ENCODE measurements around the gene MBNL3. TPM values are rescaled to one million over a fixed set of nuclear protein-coding genes. Genes with fewer than 3 reads are reported as not detected.

Gene MBNL3
- total RNA-seq, 1 donor from 2014 or later: 21.8 TPM

DNA sequence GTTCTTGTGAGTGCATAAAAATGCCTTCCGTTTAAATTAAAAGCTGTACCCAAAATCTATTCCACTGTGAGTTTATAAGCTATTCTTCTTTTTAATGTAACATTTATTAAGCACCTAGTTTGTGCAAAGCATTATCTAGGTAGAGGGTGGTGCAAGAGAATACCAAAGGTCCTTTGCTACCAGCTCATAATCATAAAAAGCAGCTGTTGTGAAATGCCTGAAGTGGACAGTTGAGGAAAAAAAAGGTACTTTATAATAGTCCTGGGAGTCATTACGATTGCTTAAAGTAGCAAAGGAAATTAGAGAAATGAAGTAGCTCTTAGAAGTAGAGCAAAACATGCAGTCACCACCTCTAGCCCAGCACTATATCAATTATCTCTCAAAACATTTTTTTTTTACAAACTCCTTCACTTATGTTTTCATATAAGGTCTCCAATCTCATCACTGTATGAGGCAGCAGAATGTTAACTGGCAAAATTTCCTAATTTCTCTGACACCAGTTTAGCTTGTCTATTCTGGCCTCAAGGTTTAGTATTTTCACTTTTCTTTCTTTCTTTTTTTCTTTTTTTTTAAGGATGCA, 2.1 kb downstream of the MBNL3 start:
- Mint-ChIP-seq H3K36me3 (ENCODE audit: low read depth) (no peaks in the 10 kb centered on the region), H3K4me1 (peaks cover 90% of the 10 kb centered on the region), H3K27me3 (ENCODE audit: low read depth) (peaks cover 33% of the 10 kb centered on the region), H3K4me3 (peak overlapping the region; percentile 61), H3K27ac (ENCODE audit: unreplicated experiment) (no peak overlapping the region), H3K9me3 (no peaks in the 10 kb centered on the region)
- no peak for TF ChIP-seq CTCF (conservative IDR thresholded peaks at IDR 0.05)
- DNase-seq (ENCODE audit: low read depth, low spot score): no peak

GRCh38 chrX:132483951-132484350, 4.9 kb downstream of the MBNL3 start:
- Mint-ChIP-seq H3K4me1 (peaks cover 88% of the 10 kb centered on the region), H3K27me3 (ENCODE audit: low read depth) (peaks cover 14% of the 10 kb centered on the region)

DNA sequence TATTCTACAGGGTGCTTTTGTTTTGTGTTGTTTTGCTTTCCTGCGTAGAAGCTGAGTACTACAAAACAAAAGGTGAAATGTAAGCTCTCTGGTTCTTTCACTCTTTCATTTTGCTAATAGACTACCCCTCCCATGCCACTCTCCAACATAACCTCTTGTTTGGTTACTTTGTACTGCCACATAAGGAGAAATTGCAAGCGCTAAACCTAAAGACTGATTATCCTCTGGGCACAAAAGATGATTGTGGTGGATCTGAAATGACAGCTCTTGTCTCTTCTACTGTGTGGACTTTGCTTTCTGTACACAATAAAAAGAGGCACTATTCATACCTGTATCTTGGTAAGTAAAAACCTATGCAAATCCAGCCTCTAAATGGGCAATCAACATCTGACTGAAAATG, 5.3 kb downstream of the MBNL3 start:
- no peak for TF ChIP-seq CTCF (conservative IDR thresholded peaks at IDR 0.05)
- H3K4me1 Mint-ChIP-seq: peaks cover 84% of the 10 kb centered on the region
- DNase-seq (ENCODE audit: low read depth, low spot score): no peak
- no peaks in the 10 kb centered on the region for H3K36me3 Mint-ChIP-seq (ENCODE audit: low read depth)
- H3K9me3 Mint-ChIP-seq: no peaks in the 10 kb centered on the region
- no peak overlapping the region for H3K27ac Mint-ChIP-seq (ENCODE audit: unreplicated experiment)
- peak overlapping the region; percentile 26 for H3K4me3 Mint-ChIP-seq
- peaks cover 14% of the 10 kb centered on the region for H3K27me3 Mint-ChIP-seq (ENCODE audit: low read depth)

More at GRCh38 chrX:132483951-132484350, 4.9 kb downstream of the MBNL3 start:
- Mint-ChIP-seq H3K36me3 (ENCODE audit: low read depth) (no peaks in the 10 kb centered on the region), H3K9me3 (no peaks in the 10 kb centered on the region), H3K27ac (ENCODE audit: unreplicated experiment) (no peak overlapping the region), H3K4me3 (peak overlapping the region; percentile 26)
- no peak for TF ChIP-seq CTCF (conservative IDR thresholded peaks at IDR 0.05)
- DNase-seq (ENCODE audit: low read depth, low spot score): no peak

GRCh38 chrX:132482632-132483031, 6.2 kb downstream of the MBNL3 start:
- peak overlapping the region; percentile 52 for H3K4me3 Mint-ChIP-seq
- H3K27ac Mint-ChIP-seq (ENCODE audit: unreplicated experiment): no peak overlapping the region
- no peak for TF ChIP-seq CTCF (conservative IDR thresholded peaks at IDR 0.05)
- DNase-seq (ENCODE audit: low read depth, low spot score): no peak
- H3K9me3 Mint-ChIP-seq: no peaks in the 10 kb centered on the region
- peaks cover 9% of the 10 kb centered on the region for H3K27me3 Mint-ChIP-seq (ENCODE audit: low read depth)
- H3K36me3 Mint-ChIP-seq (ENCODE audit: low read depth): no peaks in the 10 kb centered on the region
- H3K4me1 Mint-ChIP-seq: peaks cover 77% of the 10 kb centered on the region

GRCh38 chrX:132481449-132481848, 7.4 kb downstream of the MBNL3 start:
- no peaks in the 10 kb centered on the region for H3K9me3 Mint-ChIP-seq
- H3K4me3 Mint-ChIP-seq: no peak overlapping the region
- peaks cover 5% of the 10 kb centered on the region for H3K27me3 Mint-ChIP-seq (ENCODE audit: low read depth)
- no peaks in the 10 kb centered on the region for H3K36me3 Mint-ChIP-seq (ENCODE audit: low read depth)
- no peak for TF ChIP-seq CTCF (conservative IDR thresholded peaks at IDR 0.05)
- DNase-seq (ENCODE audit: low read depth, low spot score): no peak
- no peak overlapping the region for H3K27ac Mint-ChIP-seq (ENCODE audit: unreplicated experiment)
- peaks cover 65% of the 10 kb centered on the region for H3K4me1 Mint-ChIP-seq
